H9 (cell line): ENCODE data around the gene ACACB. TPM values are rescaled to one million over a fixed set of nuclear protein-coding genes. Genes with fewer than 3 reads are reported as not detected.

ENCODE experiments used
- DNase-seq: peaks from one replicate; pipeline ENCODE4 v3.0.0-alpha.2; 2017
- H2AFZ ChIP-seq: one replicate; pipeline ENCODE4 v1.6.1; 2013; ENCODE audit warnings: mild to moderate bottlenecking, low read length, control low read depth, moderate library complexity
- H2AK5ac ChIP-seq: 2 replicates; pipeline ENCODE4 v1.6.1; 2013; ENCODE audit warnings: low read length, control low read depth, mixed read lengths; ENCODE audit not compliant: insufficient read length
- H2BK120ac ChIP-seq: one replicate; pipeline ENCODE4 v1.6.1; 2013; ENCODE audit warnings: low read depth, mild to moderate bottlenecking, low read length, control low read depth, inconsistent platforms; ENCODE audit not compliant: poor library complexity, severe bottlenecking
- H2BK12ac ChIP-seq: 2 replicates; pipeline ENCODE4 v1.6.1; 2013; ENCODE audit warnings: low read length, control low read depth, mixed read lengths, low read depth; ENCODE audit not compliant: insufficient read length
- H2BK15ac ChIP-seq: 2 replicates; pipeline ENCODE4 v1.6.1; 2013; ENCODE audit warnings: low read depth, low read length, control low read depth
- H2BK20ac ChIP-seq: one replicate; pipeline ENCODE4 v1.6.1; 2013; ENCODE audit warnings: low read depth, mild to moderate bottlenecking, low read length, control low read depth, inconsistent platforms; ENCODE audit not compliant: poor library complexity, severe bottlenecking
- H2BK5ac ChIP-seq: 2 replicates; pipeline ENCODE4 v1.6.1; 2013; ENCODE audit warnings: low read length, control low read depth, mixed read lengths; ENCODE audit not compliant: insufficient read length
- H3K14ac ChIP-seq: 2 replicates; pipeline ENCODE4 v1.6.1; 2013; ENCODE audit warnings: low read length, control low read depth; ENCODE audit not compliant: insufficient read depth
- H3K18ac ChIP-seq: 2 replicates; pipeline ENCODE4 v1.6.1; 2013; ENCODE audit warnings: low read depth, mild to moderate bottlenecking, mixed read lengths, low read length, control low read depth; ENCODE audit not compliant: insufficient read length
- H3K23ac ChIP-seq: 2 replicates; pipeline ENCODE4 v1.6.1; 2013; ENCODE audit warnings: low read length, control low read depth, mixed read lengths, low read depth; ENCODE audit not compliant: insufficient read length
- H3K23me2 ChIP-seq: 2 replicates; pipeline ENCODE4 v1.6.1; 2013; ENCODE audit warnings: low read depth, mild to moderate bottlenecking, mixed read lengths, low read length, control low read depth; ENCODE audit not compliant: insufficient read length, poor library complexity, severe bottlenecking
- H3K27ac ChIP-seq: 2 replicates; pipeline ENCODE4 v1.5.1; 2013; ENCODE audit warnings: low read length, control low read depth, mixed read lengths, low read depth; ENCODE audit not compliant: insufficient read length
- H3K27me3 ChIP-seq: 2 replicates; pipeline ENCODE4 v1.6.1; 2013; ENCODE audit warnings: low read length, control low read depth, inconsistent platforms; ENCODE audit not compliant: insufficient read depth
- H3K4ac ChIP-seq: 2 replicates; pipeline ENCODE4 v1.6.1; 2013; ENCODE audit warnings: low read depth, mild to moderate bottlenecking, control low read depth, inconsistent platforms, low read length, moderate library complexity
- H3K4me1 ChIP-seq: 2 replicates; pipeline ENCODE4 v1.6.1; 2013; ENCODE audit warnings: low read length, control low read depth, inconsistent platforms; ENCODE audit not compliant: insufficient read depth
- H3K4me2 ChIP-seq: 2 replicates; pipeline ENCODE4 v1.6.1; 2013; ENCODE audit warnings: low read length, control low read depth, mixed read lengths; ENCODE audit not compliant: insufficient read length, insufficient read depth
- H3K56ac ChIP-seq: 2 replicates; pipeline ENCODE4 v1.6.1; 2013; ENCODE audit warnings: low read depth, mild to moderate bottlenecking, mixed read lengths, low read length, control low read depth; ENCODE audit not compliant: insufficient read length
- H3K79me1 ChIP-seq: 2 replicates; pipeline ENCODE4 v1.6.1; 2013; ENCODE audit warnings: low read depth, mild to moderate bottlenecking, moderate library complexity, low read length, control low read depth, inconsistent platforms; ENCODE audit not compliant: insufficient read depth, poor library complexity, severe bottlenecking
- H3K79me2 ChIP-seq: 2 replicates; pipeline ENCODE4 v1.6.1; 2013; ENCODE audit warnings: low read length, control low read depth, inconsistent platforms; ENCODE audit not compliant: insufficient read depth
- H3K9ac ChIP-seq: 2 replicates; pipeline ENCODE4 v1.6.1; 2013; ENCODE audit warnings: low read length, control low read depth, mixed read lengths; ENCODE audit not compliant: insufficient read length; ENCODE audit errors: extremely low read depth
- H3K9me3 ChIP-seq: one replicate; pipeline ENCODE4 v1.6.1; 2013; ENCODE audit warnings: low read depth, low read length, inconsistent platforms; ENCODE audit not compliant: control insufficient read depth
- H3T11ph ChIP-seq: one replicate; pipeline ENCODE4 v1.6.1; 2013; ENCODE audit warnings: mild to moderate bottlenecking, low read length, control low read depth, inconsistent platforms
- H4K20me1 ChIP-seq: one replicate; pipeline ENCODE4 v1.6.1; 2013; ENCODE audit not compliant: control insufficient read depth, insufficient read length, insufficient read depth
- H4K5ac ChIP-seq: 2 replicates; pipeline ENCODE4 v1.6.1; 2013; ENCODE audit warnings: low read depth, mild to moderate bottlenecking, mixed read lengths, low read length, control low read depth; ENCODE audit not compliant: insufficient read length
- H4K8ac ChIP-seq: replicated peaks from 2 replicates; pipeline ENCODE4 v1.6.1; 2013; ENCODE audit warnings: low read length, control low read depth, mixed read lengths, low read depth; ENCODE audit not compliant: insufficient read length
- H4K91ac ChIP-seq: 2 replicates; pipeline ENCODE4 v1.6.1; 2013; ENCODE audit warnings: low read depth, mild to moderate bottlenecking, moderate library complexity, mixed read lengths, low read length, control low read depth; ENCODE audit not compliant: insufficient read length
- H3K27ac Mint-ChIP-seq, 3 experiments: 2 replicates in 2 of 3; 3 replicates in 1 of 3; pipeline ENCODE4 v1.8.0; 2020 to 2021; ENCODE audit warnings: mixed read lengths in 3 of 3, mild to moderate bottlenecking in 1 of 3, moderate library complexity in 1 of 3
- H3K27me3 Mint-ChIP-seq: 2 replicates; pipeline ENCODE4 v1.8.0; 2021; ENCODE audit warnings: low read depth, mild to moderate bottlenecking, moderate library complexity, mixed read lengths
- H3K36me3 Mint-ChIP-seq, 3 experiments: 2 replicates in 2 of 3; 3 replicates in 1 of 3; pipeline ENCODE4 v1.8.0; 2020 to 2021; ENCODE audit warnings: low read depth in 3 of 3, mixed read lengths in 3 of 3; ENCODE audit not compliant: insufficient read depth in 1 of 3
- H3K4me1 Mint-ChIP-seq, 2 experiments: 2 replicates each; pipeline ENCODE4 v1.8.0; 2020; ENCODE audit warnings: mixed read lengths in 2 of 2
- H3K4me3 Mint-ChIP-seq, 2 experiments: 2 replicates in 1 of 2; 3 replicates in 1 of 2; pipeline ENCODE4 v1.8.0; 2020 to 2021; ENCODE audit warnings: mild to moderate bottlenecking in 2 of 2, mixed read lengths in 2 of 2, moderate library complexity in 1 of 2
- H3K9me3 Mint-ChIP-seq, 2 experiments: 2 replicates in 1 of 2; 3 replicates in 1 of 2; pipeline ENCODE4 v1.8.0; 2020; ENCODE audit warnings: mild to moderate bottlenecking in 2 of 2, mixed read lengths in 2 of 2, moderate library complexity in 1 of 2
- CTCF ChIP-seq: fragments of 200-600 bp; sonication (generic); conservative IDR thresholded peaks from 3 replicates; pipeline ENCODE4 v1.8.0; 2021; ENCODE audit warnings: antibody characterized with exemption, mild to moderate bottlenecking
- WGBS: extraction: QIAGEN DNeasy Blood & Tissue Kit; methylation state at CpG from one replicate; pipeline ENCODE4 v1.1.7; 2013; ENCODE audit warnings: missing lambda C conversion rate, low lambda C conversion rate, mixed read lengths; ENCODE audit not compliant: insufficient read length; ENCODE audit errors: extremely low coverage; 5-methylcytosine and 5-hydroxymethylcytosine counted together
- total RNA-seq: library from RNA; stranded (reverse); gene quantifications from 2 replicates; pipeline ENCODE4 v1.2.1, GENCODE V29; 2021

The ACACB gene
- total RNA-seq, 1 experiment from 2014 or later, result 14.2 TPM

- WGBS, result no CpG with 5 or more reads among the region's 5 CpGs
- no peaks in the 10 kb centered on the region for H3K79me1 ChIP-seq
- H4K5ac ChIP-seq, result no peak overlapping the region
- H3K36me3 Mint-ChIP-seq, result no peaks in the 10 kb centered on the region; a peak in 1 of 7 replicates
- H2BK120ac ChIP-seq, result no peak overlapping the region
- H3T11ph ChIP-seq, result no peak overlapping the region
- H3K27ac Mint-ChIP-seq, result no peak overlapping the region
- H2AK5ac ChIP-seq, result no peak overlapping the region
- no peak for TF ChIP-seq CTCF
- no peaks in the 10 kb centered on the region for H3K79me2 ChIP-seq
- no peak overlapping the region for H3K23ac ChIP-seq
- no peak overlapping the region for H3K14ac ChIP-seq
- no peaks in the 10 kb centered on the region for H4K20me1 ChIP-seq
- no peak overlapping the region for H4K8ac ChIP-seq
- H3K27me3 Mint-ChIP-seq, result peaks cover 11% of the 10 kb centered on the region
- H2BK20ac ChIP-seq, result no peak overlapping the region
- H2BK12ac ChIP-seq, result no peak overlapping the region
- H3K4ac ChIP-seq, result no peak overlapping the region
- no peak overlapping the region for H3K4me3 Mint-ChIP-seq
- H3K18ac ChIP-seq, result no peak overlapping the region
- no peak overlapping the region for H3K4me2 ChIP-seq
- H3K9me3 ChIP-seq, result no peaks in the 10 kb centered on the region
- no peak overlapping the region for H3K56ac ChIP-seq
- H2BK5ac ChIP-seq, result no peak overlapping the region
- no peaks in the 10 kb centered on the region for H3K4me1 ChIP-seq
- peaks cover 8% of the 10 kb centered on the region for H3K23me2 ChIP-seq
- H3K27me3 ChIP-seq, result no peaks in the 10 kb centered on the region
- DNase-seq, result no peak
- no peaks in the 10 kb centered on the region for H3K9me3 Mint-ChIP-seq
- no peak overlapping the region for H4K91ac ChIP-seq
- no peak overlapping the region for H3K9ac ChIP-seq
- no peak overlapping the region for H3K27ac ChIP-seq
- no peak overlapping the region for H2BK15ac ChIP-seq
- H2AFZ ChIP-seq, result no peak overlapping the region
- H3K4me1 Mint-ChIP-seq, result peaks cover 13 to 15% of the 10 kb centered on the region in 2 experiments
These were observed 41.6 kb downstream of the ACACB start for GRCh38 chr12:109157986-109158385.
